NCI-H187 treated with DMSO at 0.1 percent for 48 hours (cell line): ENCODE results near the gene GHRL.
A peak's percentile ranks its signal among the peaks of the same experiment; 100 is the strongest.
"Not testable (repeated sequence)": the region's sequence is repeated elsewhere in the genome, so short reads cannot be mapped to it uniquely, and the experiment has no call there.

Experiments used
- DNase-seq: peaks from one replicate; lab custom pipeline; 2025; lab: John Stamatoyannopoulos, UW

GHRL gene

DNA sequence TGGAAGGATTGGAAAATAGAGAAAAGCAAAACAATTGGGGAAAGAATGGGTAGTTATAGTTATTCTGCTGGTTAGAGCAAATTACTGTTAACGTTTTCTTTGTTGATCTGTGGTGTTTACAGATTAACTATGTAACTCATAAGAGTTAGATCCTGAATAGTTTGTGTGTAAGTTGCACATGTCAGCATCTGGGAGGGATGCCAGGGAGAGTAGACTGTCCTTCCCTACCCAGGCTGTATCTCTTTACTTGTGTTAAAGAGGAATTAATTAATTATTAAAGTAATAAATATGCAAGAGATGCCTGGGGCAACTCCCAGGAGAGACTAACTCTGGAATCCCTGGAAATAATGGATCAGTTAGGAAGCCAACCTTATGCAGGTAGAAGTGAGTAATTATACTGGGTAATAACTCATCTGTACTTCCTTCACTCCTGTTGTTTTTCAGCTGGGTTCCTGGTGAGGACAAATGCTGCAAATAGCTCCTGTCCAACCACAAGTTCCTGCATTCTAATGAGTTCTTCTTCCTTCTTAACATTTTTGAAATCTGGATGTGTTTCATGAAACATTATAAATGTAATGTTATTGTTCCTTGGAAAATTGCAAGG lies 18.9 kb downstream of the GHRL start:
- no peak for DNase-seq

DNA sequence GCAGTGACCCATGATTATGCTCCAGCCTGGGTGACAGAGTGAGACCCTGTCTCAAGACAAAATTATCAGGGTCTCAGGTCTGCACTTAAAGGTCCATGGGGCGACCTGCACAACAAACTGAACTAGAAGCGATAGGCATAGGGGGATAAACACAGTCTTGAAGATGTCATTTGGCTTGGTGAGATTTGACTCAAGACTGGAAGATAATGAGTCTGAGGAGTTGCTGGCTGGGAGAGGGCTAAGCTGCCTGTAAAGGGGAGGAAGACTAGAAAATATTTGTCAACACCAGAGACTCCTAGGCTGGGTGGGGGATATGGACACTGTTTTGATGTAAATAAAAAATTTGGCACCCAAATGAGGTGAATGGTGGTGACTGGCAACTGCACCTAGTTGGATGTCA lies 19.8 kb downstream of the GHRL start:
- DNase-seq: no peak

DNA sequence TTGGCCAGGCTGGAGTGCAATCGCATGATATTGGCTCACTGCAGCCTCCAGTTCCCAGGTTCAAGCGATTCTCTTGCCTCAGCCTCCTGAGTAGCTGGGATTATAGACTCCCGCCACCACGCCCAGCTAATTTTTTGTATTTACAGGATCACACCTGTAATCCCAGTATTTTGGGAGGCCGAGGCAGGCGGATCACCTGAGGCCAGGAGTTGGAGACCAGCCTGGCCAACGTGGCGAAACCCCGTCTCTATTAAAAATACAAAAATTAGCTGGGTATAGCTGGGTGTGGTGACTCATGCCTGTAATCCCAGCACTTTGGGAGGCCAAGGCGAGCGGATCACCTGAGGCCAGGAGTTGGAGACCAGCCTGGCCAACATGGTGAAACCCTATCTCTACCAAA lies 20.3 kb downstream of the GHRL start:
- not testable (repeated sequence) for DNase-seq

DNA sequence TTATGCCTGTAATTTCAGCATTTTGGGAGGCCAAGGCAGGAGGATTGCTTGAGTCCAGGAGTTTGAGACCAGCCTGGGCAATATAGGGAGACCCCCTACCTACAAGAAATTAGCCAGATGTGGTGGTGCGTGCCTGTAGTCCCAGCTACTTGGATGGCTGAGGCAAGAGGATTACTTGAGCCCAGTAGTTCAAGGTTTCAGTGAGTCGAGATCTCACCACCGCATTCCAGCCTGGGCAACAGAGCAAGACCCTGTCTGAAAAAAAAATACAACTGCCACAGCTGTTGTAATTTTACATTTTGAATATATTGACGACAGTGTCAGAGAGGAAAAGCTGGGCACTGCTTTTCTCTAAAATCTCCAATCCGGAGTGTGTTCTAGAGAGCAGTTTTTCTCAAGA lies 23.3 kb downstream of the GHRL start:
- DNase-seq: no peak

DNA sequence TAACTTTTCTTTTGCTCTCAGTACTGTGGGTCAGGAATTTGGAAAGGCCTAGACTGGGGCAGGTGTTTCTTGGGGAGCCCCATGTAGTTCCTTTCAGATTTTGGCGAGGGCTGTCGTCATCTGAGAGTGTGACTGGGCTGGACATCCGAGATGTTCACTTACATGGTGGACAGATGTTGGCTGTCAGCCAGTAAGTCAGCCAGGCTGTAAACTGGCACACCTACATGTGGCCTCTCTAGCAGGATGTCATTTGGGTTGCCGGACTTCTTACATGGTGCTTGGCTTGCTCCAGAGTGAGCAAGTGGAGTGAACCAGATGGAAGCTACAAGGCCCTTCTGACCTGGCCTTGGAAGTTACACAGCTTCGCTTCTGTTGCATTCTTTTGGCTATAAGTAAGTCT lies 23.8 kb downstream of the GHRL start:
- no peak for DNase-seq

DNA sequence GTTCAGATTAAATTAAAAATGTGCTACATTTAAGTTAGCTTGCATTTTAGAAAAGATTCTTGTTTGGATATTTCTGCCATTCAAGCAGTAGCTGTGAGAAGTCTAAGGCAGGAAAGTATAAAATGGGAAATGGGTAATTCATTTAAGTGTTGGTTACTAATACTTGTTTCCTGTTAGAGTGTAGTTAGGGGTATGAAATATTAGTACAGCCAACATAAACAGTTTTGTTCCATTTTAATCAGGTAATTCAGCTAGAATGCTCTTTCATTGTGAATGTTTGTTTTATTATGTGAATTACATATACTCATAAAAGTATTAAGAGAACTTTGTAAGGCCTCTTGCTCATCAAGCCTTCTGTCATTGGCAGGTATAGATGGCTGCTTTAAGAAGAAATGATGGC lies 24.6 kb downstream of the GHRL start:
- DNase-seq: no peak

DNA sequence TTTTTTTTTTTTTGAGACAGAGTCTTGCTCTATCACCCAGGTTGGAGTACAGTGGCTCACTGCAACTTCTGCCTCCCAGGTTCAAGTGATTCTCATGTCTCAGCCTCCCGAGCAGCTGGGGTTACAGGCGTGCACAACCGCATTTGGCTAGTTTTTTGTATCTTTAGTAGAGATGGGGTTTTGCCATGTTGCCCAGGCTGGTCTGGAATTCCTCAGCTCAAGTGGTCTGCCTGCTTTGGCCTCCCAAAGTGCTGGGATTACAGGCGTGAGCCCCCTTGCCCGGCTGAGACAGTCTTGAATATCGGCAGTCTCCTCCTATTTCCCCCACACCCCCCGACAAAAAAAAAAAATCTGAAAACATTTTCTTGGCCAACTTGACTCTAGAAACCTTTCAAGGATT lies 25.8 kb downstream of the GHRL start:
- DNase-seq: not testable (repeated sequence)

DNA sequence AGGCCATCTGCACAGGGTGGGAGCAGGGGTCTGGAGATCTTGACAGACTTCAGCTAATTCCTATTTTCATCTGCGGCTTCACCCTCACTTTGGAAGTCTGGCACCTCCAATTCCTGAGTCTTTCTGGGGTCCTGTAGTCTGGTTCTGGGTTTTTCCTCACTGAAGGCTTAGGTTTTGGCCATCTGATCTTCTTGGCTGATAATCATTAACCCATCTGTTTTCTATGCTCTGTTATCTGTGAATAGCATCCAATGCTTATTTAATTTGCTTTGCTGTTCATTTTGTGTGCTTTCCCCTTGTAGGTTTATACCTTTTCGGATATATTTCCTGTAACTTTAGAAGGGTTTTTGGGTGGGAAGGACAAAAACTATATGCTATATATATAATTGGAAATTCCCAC lies 26.9 kb downstream of the GHRL start:
- no peak for DNase-seq

DNA sequence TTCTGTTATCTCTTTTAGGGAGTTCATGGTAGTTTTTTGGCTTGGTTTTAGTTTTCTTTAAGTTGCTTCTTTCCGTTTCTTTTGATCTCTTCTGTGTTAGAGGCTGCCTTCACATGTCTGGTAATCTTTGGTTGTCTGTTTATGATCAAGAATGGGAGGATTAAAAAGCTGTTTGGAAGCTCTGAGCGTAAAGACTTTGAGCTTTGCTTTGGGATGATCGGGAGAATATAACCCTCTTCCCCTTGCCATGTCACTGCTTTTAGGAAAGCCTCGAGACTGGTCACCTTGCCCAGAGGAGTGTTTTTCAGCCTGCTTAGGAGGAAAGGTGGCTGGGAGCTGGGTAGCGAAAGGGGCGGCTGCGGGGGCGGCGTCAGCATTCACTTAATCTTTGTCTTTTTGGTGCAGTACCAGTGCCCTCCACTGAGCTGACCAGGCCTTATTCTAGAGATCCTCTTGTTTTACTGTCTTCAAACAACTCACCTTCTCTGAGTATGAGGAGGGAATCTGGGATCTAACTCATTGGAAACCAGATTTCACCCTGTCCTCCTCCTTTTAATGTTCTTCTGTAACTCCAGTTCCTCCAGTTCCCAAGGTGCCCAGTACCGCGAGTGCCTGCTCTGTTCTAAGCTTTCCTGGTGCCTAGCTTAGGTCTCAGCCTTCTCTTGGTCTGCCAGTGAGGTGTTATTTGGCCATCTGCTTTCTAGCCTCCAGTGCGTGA lies 28.9 kb downstream of the GHRL start:
- DNase-seq: no peak

DNA sequence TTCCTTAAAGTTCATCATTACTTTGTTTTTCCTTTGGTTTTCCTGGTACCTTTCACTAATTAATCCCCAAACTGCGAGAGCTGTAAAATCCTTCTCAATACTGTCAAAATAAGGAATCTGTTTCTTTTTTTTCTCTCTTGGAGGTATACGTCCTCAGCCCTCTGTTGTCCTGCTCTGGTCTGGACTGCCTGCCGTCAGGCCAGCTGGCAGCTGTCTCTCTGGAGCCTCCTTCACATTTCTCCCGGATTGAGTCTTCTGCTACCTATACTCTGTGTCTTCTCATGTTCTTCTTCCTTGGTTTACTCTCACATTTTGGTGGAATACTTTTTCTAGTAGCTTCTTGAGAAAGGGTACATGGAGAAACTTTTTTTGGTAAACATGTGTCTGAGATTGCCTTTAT lies 30.7 kb downstream of the GHRL start:
- DNase-seq: no peak

DNA sequence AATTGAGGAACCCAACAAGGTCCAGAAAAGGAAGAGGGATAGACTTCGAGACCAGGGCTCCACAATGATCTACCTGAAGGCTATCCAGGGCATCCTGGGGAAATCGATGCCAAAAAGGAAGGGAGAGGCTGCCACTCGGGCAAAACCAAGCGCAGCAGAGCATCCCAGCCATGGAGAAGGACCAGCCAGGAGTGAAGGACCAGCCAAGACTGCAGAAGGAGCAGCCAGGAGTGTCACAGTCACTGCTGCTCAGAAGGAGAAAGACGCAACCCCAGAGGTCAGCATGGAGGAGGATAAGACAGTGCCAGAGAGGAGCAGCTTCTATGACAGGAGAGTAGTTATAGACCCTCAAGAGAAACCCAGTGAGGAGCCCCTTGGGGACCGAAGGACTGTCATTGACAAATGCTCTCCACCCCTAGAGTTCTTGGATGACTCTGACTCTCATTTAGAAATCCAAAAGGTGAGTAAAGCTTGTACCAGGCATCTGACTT lies 32.5 kb downstream of the GHRL start:
- no peak for DNase-seq

DNA sequence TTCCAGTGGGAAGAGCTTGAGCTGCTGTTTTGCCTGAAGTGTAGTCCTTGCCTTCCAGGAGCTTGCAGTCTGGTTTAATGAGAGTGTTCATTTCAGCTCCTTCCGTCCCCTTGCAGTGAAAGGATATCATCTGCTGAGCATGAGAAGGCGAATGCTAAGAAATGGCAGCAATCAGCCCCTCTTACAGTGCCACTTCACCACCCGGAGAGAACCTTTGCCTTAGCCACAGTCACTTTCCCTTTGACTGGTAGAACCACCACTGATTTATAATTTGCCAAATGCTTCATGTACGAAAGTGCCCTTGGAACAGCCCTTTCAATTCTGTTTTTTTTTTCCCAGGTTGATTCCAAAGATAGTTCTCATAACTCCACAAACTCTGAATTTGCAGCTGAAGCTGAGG lies 32.9 kb downstream of the GHRL start:
- no peak for DNase-seq

DNA sequence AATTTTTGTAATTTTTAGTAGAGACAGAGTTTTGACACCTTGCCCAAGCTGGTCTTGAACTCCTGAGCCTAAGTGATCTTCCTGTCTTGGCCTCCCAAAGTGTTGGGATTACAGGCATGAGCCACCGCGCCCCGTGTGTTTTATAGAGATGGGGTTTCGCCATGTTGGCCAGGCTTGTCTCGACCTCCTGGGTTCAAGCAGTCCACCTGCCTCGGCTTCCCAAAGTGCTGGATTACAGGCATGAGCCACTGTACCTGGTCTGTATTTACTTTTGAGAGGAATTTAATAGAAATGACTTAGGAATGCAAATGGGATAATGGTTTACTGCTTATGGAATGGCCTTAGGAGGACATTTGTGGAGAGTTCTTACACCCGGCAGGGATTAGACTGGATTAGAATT lies 33.7 kb downstream of the GHRL start:
- no peak for DNase-seq

DNA sequence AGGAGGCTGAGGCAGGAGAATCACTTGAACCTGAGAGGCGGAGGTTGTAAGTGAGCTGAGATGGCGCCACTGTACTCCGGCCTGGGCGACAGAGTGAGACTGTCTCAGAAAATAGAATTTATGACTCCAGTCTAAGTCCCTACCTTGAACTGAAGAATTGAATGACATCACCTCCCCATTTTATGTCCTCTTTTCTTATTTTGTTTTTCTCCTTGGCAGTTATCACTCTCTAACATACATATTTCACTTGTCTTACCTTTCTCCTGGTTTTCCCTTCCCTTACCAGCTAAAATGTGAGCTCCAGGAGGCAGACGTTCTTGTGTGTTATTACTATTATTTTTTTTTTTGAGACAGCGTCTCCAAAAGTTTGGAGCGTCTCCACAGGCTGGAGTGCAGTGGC lies 36.9 kb downstream of the GHRL start:
- DNase-seq: no peak

DNA sequence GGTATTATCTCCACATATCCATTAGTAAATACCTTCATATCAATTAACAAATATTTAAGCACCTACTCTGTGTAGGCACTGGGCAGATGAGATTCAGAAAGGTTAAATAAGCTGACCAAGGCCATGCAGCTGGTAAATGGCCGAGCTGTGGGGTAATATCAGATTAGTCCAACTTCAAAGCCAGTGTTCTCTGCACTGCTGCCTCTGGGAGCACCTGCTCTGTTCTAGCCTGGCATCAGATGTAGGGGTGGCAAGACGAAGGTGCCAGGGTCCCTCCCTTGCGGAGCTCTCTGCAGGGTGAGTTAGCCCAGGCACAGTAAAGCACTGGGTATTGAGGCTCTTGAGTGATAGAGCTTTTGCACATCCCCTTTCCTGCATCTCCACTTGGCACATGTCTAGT lies 39.0 kb downstream of the GHRL start:
- no peak for DNase-seq

DNA sequence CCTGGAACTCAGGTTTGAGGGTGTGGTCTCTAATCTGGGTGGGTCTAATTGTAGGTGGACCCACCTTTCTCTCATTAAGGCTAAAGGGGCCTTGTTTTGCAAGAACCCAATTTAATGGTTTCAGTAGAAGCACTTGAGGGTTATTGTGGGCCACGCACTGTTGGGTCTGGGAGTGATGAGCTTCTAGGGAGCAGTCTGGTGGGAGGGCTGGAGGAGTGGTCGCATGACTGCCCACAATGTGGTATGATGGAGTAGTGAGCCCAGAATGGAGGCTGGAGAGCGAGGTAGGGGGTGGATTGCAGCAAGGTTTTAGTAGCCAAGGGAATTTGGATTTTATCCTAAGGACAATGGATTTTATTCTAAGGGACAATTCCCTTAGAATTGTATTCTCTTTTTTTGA lies 41.7 kb downstream of the GHRL start:
- DNase-seq: no peak

DNA sequence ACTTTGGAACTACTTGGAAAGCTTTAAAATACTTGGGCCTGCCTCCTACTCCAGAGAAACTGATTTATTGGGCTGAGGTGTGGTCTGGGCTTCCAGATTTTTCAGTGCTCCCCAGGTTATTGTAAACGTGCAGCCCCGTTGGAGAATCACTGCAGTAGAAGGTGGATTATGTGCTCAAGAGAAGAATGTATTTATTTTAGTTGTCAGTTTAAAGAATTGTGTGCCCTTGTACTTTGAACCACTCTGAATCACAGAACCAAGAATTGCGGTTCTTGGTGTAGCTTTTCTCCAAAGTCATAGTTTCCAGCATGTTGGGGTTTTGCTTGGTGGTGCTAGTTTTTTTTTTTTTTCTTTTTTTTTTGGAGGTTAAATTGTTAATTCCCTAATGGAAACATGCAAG lies 42.9 kb downstream of the GHRL start:
- no peak for DNase-seq

DNA sequence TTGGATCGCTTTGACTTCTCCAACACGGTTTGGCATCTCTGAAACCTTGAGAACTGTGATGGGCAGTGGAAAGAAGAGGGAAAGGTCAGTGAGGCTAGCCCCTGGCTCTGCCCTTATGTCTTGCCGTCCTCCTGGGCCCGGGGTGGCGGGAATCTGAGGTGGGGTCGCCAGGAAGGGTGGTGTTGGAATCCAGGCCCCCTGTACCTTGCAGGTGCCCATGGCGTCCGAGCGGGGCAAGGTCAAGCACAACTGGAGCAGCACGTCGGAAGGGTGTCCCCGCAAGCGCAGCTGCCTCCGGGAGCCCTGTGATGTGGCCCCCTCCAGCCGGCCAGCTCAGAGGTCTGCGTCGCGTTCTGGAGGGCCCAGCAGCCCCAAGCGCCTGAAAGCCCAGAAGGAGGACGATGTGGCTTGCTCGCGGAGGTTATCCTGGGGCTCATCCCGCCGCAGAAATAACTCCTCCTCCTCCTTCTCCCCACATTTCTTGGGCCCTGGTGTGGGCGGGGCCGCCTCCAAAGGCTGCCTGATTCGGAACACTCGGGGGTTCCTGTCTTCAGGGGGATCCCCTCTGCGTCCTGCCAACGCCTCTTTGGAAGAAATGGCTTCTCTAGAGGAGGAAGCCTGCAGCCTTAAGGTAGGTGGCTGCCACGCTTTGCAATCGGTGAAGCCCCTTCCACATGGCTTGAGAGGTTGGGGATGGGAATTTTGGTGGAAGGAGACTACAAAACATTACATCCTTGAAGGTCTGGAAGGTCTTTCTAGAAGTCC lies 43.6 kb downstream of the GHRL start:
- no peak for DNase-seq

DNA sequence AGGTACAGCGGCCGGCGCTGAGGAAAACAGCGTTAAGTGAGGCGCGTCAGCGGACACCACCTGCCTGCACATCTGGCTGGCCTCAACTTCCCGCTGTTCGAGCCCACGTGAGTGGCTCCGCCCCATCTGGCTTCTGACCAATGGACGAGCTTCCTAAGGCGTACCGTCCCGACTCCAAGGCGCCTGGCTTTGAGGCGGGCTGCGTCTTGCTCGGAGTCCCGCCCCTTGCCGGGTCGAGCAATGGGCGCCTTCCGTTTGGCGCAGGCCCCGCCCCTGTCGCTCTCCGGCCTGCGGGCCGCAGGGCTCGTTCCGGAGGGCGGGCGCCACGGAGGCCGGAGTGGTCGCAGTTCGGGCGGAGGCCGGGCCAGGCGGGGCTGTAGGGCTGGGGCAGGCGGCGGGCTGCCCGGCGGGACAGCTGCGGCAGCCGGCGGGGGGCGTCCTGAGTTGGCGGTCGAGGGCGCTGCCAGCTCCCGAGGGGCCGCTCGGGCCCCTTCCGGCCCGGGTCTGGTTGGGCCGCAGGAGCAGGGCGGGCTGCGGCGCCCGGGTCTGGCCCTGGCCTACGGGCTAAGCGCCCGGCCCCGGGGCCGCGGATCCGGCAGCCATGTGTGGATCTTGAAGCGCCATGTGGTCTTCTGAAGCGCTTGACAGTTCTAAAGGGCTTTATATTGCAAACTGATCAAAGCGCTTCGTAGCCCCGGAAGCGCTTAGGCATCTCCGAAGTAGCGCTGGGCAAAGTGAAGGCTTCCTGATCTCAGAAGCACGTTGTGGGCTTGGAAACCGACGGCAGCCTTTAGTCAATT lies 44.4 kb downstream of the GHRL start, which contains the start of gene TATDN2:
TSS of gene TATDN2 (plus strand) at position 276 of the 800 bp plus-strand sequence. CDS start 742 bp downstream, outside the sequence.
- DNase-seq: peak; percentile 65

DNA sequence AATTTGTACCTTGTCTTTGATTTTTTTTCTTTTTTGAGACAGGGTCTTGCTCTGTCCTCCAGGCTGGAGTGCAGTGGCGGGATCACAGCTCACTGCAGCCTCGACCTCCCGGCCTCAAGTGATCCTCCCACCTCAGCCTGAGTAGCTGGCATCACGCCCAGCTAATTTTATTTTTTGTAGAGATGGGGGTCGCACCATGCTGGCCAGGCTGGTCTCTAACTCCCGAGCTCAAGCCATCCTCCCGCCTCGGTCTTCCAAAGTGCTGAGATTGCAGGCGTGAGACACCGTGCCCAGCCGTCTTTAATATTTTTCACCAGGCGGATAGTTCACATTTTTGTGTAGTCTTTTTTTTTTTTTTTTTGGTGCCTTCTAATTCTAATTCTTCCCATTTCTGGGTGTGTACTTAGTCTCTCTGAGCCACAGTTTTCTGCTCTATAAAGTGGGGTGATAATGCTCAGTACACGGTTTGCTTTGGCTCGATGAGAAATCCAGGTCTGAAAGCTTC lies 45.0 kb downstream of the GHRL start:
- DNase-seq: no peak

DNA sequence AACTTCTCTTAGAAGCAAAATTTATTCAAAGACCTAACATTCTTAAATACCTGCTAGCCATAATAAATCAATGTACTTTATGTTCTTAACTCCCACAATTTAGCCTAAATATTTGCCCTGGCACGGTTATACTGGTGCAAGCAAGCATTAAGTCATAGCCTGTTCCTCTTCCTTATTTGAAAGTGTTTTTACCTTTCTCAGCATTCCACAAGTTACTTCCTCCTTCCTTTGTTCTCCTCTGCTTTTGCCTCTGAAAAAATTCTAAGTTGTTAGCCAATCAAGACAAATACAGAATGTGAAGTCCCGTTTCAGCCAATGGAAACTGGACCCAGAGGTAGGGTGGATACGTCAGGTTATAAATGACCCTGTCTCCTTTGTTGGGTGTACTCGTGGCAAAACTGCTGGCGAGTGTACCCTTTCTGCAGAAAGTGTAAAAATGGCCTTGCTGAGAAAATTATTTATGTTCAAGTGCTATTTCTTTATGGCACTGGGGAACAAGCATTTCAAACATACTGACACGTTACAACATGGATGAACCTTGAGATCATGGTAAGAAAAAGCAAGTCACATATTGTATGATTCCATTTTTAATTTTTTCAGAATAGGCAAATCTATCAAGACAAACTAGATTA lies 47.5 kb downstream of the GHRL start:
- DNase-seq: no peak

DNA sequence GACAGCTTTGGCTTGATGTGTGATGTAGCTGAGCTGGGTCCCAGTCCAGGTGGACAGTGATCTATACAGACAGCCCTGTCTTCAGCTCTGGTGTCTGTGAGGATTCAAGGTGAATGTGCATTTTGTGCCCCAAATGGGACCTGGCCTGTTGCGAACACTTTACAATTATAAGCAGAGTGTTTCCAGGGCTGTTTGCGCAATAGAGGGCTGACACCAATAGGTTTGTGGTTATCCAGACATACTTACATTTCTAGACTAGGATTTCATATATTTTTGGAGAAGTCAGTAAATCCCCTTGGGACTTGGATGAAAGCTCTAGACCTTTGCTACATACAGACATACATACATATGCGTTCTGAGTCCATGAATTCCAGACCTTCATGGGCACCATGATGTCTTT lies 48.7 kb downstream of the GHRL start:
- no peak for DNase-seq
